AG10803 (cell line): ENCODE measurements around the gene ZNF74.
"Not testable (repeated sequence)": the region's sequence is repeated elsewhere in the genome, so short reads cannot be mapped to it uniquely, and the experiment has no call there.

ENCODE experiments used
- DNase-seq: peaks from one replicate; pipeline ENCODE4 v3.0.0; 2010; ENCODE audit warnings: low read depth
- H3K4me3 ChIP-seq: 2 replicates; pipeline ENCODE4 v1.5.1; 2011; ENCODE audit warnings: mild to moderate bottlenecking, low read length, control low read depth
- CTCF ChIP-seq: conservative IDR thresholded peaks from 2 replicates; pipeline ENCODE4 v1.5.1; 2011; ENCODE audit warnings: mild to moderate bottlenecking, low read length, control low read depth, inconsistent platforms

The ZNF74 gene

GRCh38 chr22:20368875-20369274 lies 25.1 kb upstream of the ZNF74 start:
- not testable (repeated sequence) for H3K4me3 ChIP-seq, DNase-seq

GRCh38 chr22:20371687-20372086 lies 22.3 kb upstream of the ZNF74 start:
- not testable (repeated sequence) for H3K4me3 ChIP-seq, DNase-seq

GRCh38 chr22:20372406-20372854 lies 21.5 kb upstream of the ZNF74 start:
- not testable (repeated sequence) for DNase-seq, H3K4me3 ChIP-seq

GRCh38 chr22:20373195-20373706 lies 20.7 kb upstream of the ZNF74 start:
- not testable (repeated sequence) for DNase-seq, H3K4me3 ChIP-seq

- DNase-seq: not testable (repeated sequence)
Measured at GRCh38 chr22:20374130-20374529, 19.8 kb upstream of the ZNF74 start.

GRCh38 chr22:20376281-20376680 lies 17.7 kb upstream of the ZNF74 start:
- not testable (repeated sequence) for H3K4me3 ChIP-seq, DNase-seq

More at GRCh38 chr22:20374130-20374529, 19.8 kb upstream of the ZNF74 start:
- H3K4me3 ChIP-seq: not testable (repeated sequence)

- H3K4me3 ChIP-seq, DNase-seq: not testable (repeated sequence)
Measured at GRCh38 chr22:20376983-20377382, 17.0 kb upstream of the ZNF74 start.

- no peak for DNase-seq
- TF ChIP-seq CTCF: no peak
- no peak overlapping the region for H3K4me3 ChIP-seq
Measured at GRCh38 chr22:20378110-20378509, 15.8 kb upstream of the ZNF74 start.

- DNase-seq, H3K4me3 ChIP-seq: not testable (repeated sequence)
Measured at GRCh38 chr22:20378684-20379083, 15.3 kb upstream of the ZNF74 start.

- no peak for DNase-seq
- TF ChIP-seq CTCF: no peak
- no peak overlapping the region for H3K4me3 ChIP-seq
Measured at GRCh38 chr22:20380486-20380885, 13.5 kb upstream of the ZNF74 start.

- DNase-seq: no peak
- TF ChIP-seq CTCF: no peak
- no peak overlapping the region for H3K4me3 ChIP-seq
Measured at GRCh38 chr22:20383538-20383937, 10.4 kb upstream of the ZNF74 start.

- no peak for TF ChIP-seq CTCF
- no peak overlapping the region for H3K4me3 ChIP-seq
- no peak for DNase-seq
Measured at GRCh38 chr22:20384171-20384570, 9.8 kb upstream of the ZNF74 start.
